Adrenal gland (tissue), 5 donors: ENCODE data around the gene VPS8.

Source experiments
- CTCF ChIP-seq, 6 experiments: fragments of 450-650 bp in 4 of 6; fragments of 200-600 bp in 2 of 6; sonication (generic) in 1 of 6; IDR thresholded peaks; 1 replicate in 5 of 6; 2 replicates in 1 of 6; pipeline versions ENCODE4 v1.5.1 to v1.8.0; 2016 to 2021; ENCODE audit warnings: antibody characterized with exemption in 6 of 6, mild to moderate bottlenecking in 2 of 6, moderate library complexity in 1 of 6
- POLR2A ChIP-seq, 2 donors: fragments of 450-650 bp; IDR thresholded peaks; one replicate each; pipeline ENCODE4 v1.6.1; 2017; ENCODE audit warnings: antibody characterized with exemption in 2 of 2, mild to moderate bottlenecking in 2 of 2, moderate library complexity in 1 of 2
- donor health status: DM: no; HTN: no; CAD: no.

GRCh38 chr3:185062191-185062590 lies 250.2 kb downstream of the VPS8 start:
- TF ChIP-seq CTCF (IDR thresholded peaks at IDR 0.05) (no peak), POLR2A (IDR thresholded peaks at IDR 0.05) (no peak)
